HCT116 (cell line): ENCODE measurements around the gene MRPL9. TPM values are rescaled to one million over a fixed set of nuclear protein-coding genes. Genes with fewer than 3 reads are reported as not detected.

ENCODE experiments used
- ATAC-seq: fragments of 200-7000 bp; cut with Tn5 transposase; 2 replicates; pipeline ENCODE4 v1.9.1; 2020; ENCODE audit warnings: mild to moderate bottlenecking, moderate library complexity
- BruUV-seq: library from RNA; stranded (reverse); fragments of 400-500 nt; replicated peaks from 2 replicates; lab custom pipeline; 2021; lab: Mats Ljungman, UMichigan
- CTCF ChIA-PET: fragments of 300-600 bp; sonication (Branson Sonifier 250); formaldehyde crosslinking; loops from one replicate; lab custom pipeline; 2021; ENCODE audit warnings: antibody characterized with exemption; lab: Charles Lee
- POLR2A ChIA-PET: fragments of 300-600, 350-600 bp; sonication (Branson Sonifier 250); formaldehyde crosslinking; loops from one replicate; lab custom pipeline; 2021; ENCODE audit warnings: antibody characterized with exemption; lab: Charles Lee
- RAD21 ChIA-PET, 2 experiments: fragments of 300-600 bp; sonication (Branson Sonifier 250); formaldehyde crosslinking; loops; one replicate each; lab custom pipeline; 2023; ENCODE audit warnings: low total read pairs in 2 of 2; ENCODE audit not compliant: uncharacterized antibody in 2 of 2, unreplicated experiment in 2 of 2, low non-redundant PET in 1 of 2; lab: Charles Lee
- DNase-seq: peaks from one replicate; pipeline ENCODE4 v3.0.0-alpha.2; 2010; ENCODE audit warnings: low read depth, low spot score
- H2AFZ ChIP-seq: fragments of 200-600 bp; shearing (Covaris generic), sonication (generic); 2 replicates; pipeline ENCODE4 v1.6.1; 2017; ENCODE audit warnings: low read depth, mixed run types, mixed read lengths, antibody characterized with exemption, low read length; ENCODE audit not compliant: poor library complexity, severe bottlenecking
- H3K27ac ChIP-seq: 2 replicates; pipeline ENCODE4 v1.5.1; 2012; ENCODE audit warnings: low read depth, low read length
- H3K27me3 ChIP-seq: fragments of 200-600 bp; sonication (generic); 2 replicates; pipeline ENCODE4 v1.6.1; 2016; ENCODE audit warnings: mixed run types, low read length, mixed read lengths; ENCODE audit not compliant: insufficient read depth
- H3K36me3 ChIP-seq, 2 experiments: fragments of 200-500 bp in 1 of 2; fragments of 200-600 bp in 1 of 2; sonication (Bioruptor generic) in 1 of 2; sonication (generic) in 1 of 2; 2 replicates each; pipeline versions ENCODE4 v1.5.1 to v1.6.1; 2014 to 2016; ENCODE audit warnings: low read length in 2 of 2, inconsistent platforms in 1 of 2, mixed read lengths in 1 of 2, mixed run types in 1 of 2; ENCODE audit not compliant: insufficient read depth in 2 of 2, control insufficient read depth in 1 of 2
- H3K4me1 ChIP-seq, 2 experiments: fragments of 200-600 bp in 1 of 2; sonication (generic) in 1 of 2; 2 replicates each; pipeline versions ENCODE4 v1.5.1 to v1.6.1; 2012 to 2017; ENCODE audit warnings: low read length in 2 of 2, inconsistent platforms in 1 of 2, mild to moderate bottlenecking in 1 of 2, mixed read lengths in 1 of 2, mixed run types in 1 of 2, moderate library complexity in 1 of 2; ENCODE audit not compliant: insufficient read depth in 2 of 2, control insufficient read depth in 1 of 2
- H3K4me2 ChIP-seq: fragments of 200-600 bp; sonication (generic); 2 replicates; pipeline ENCODE4 v1.6.1; 2017; ENCODE audit warnings: mixed run types, low read length, mixed read lengths
- H3K4me3 ChIP-seq, 2 experiments: fragments of 200-600 bp in 1 of 2; sonication (generic) in 1 of 2; replicated peaks in 1 of 2; 2 replicates each; pipeline ENCODE4 v1.5.1; 2011 to 2016; ENCODE audit warnings: low read length in 2 of 2, control low read depth in 1 of 2, low read depth in 1 of 2, mild to moderate bottlenecking in 1 of 2, mixed read lengths in 1 of 2, mixed run types in 1 of 2
- H3K79me2 ChIP-seq: fragments of 200-600 bp; sonication (generic); 2 replicates; pipeline ENCODE4 v1.6.1; 2017; ENCODE audit warnings: mild to moderate bottlenecking, mixed run types, low read length, moderate library complexity, mixed read lengths; ENCODE audit not compliant: insufficient read depth
- H3K9ac ChIP-seq: fragments of 200-600 bp; sonication (generic); 2 replicates; pipeline ENCODE4 v1.6.1; 2016; ENCODE audit warnings: low read length, mixed read lengths
- H3K9me2 ChIP-seq: fragments of 200-600 bp; sonication (generic), shearing (Covaris generic); 2 replicates; pipeline ENCODE4 v1.6.1; 2017; ENCODE audit warnings: mixed run types, mild to moderate bottlenecking, moderate library complexity; ENCODE audit not compliant: insufficient read depth
- H3K9me3 ChIP-seq, 2 experiments: fragments of 200-500 bp in 1 of 2; fragments of 200-600 bp in 1 of 2; sonication (Bioruptor generic) in 1 of 2; sonication (generic) in 1 of 2; 2 replicates each; pipeline ENCODE4 v1.6.1; 2014 to 2017; ENCODE audit warnings: low read length in 2 of 2, mixed read lengths in 2 of 2, inconsistent platforms in 1 of 2, low read depth in 1 of 2, mild to moderate bottlenecking in 1 of 2, mixed run types in 1 of 2, moderate library complexity in 1 of 2; ENCODE audit not compliant: control insufficient read depth in 1 of 2, insufficient read depth in 1 of 2
- H4K20me1 ChIP-seq: fragments of 200-600 bp; sonication (generic), shearing (Covaris generic); 2 replicates; pipeline ENCODE4 v1.6.1; 2017; ENCODE audit warnings: mixed run types, mild to moderate bottlenecking, moderate library complexity; ENCODE audit not compliant: insufficient read depth
- CEBPB ChIP-seq: IDR thresholded peaks from 2 replicates; pipeline ENCODE4 v1.6.1; 2012; ENCODE audit warnings: low read depth
- ELF1 ChIP-seq: IDR thresholded peaks from 2 replicates; pipeline ENCODE4 v1.6.1; 2012; ENCODE audit warnings: low read depth, borderline replicate concordance
- EZH2 ChIP-seq: fragments of 200-600 bp; sonication (generic); IDR thresholded peaks from 2 replicates; pipeline ENCODE4 v1.6.1; 2017; ENCODE audit warnings: antibody characterized with exemption, mixed run types
- EZH2phosphoT487 ChIP-seq: fragments of 200-600 bp; IDR thresholded peaks from 2 replicates; pipeline ENCODE4 v1.6.1; 2018; ENCODE audit warnings: antibody characterized with exemption, borderline replicate concordance
- FOSL1 ChIP-seq: IDR thresholded peaks from 2 replicates; pipeline ENCODE4 v1.6.1; 2012; ENCODE audit warnings: low read depth
- JUND ChIP-seq: IDR thresholded peaks from 2 replicates; pipeline ENCODE4 v1.6.1; 2012
- RAD21 ChIP-seq: IDR thresholded peaks from 2 replicates; pipeline ENCODE4 v1.6.1; 2012; ENCODE audit warnings: low read depth, mild to moderate bottlenecking
- SIN3A ChIP-seq: IDR thresholded peaks from 2 replicates; pipeline ENCODE4 v1.6.1; 2012; ENCODE audit warnings: low read depth
- SP1 ChIP-seq: IDR thresholded peaks from 2 replicates; pipeline ENCODE4 v1.6.1; 2012; ENCODE audit warnings: low read depth
- SRF ChIP-seq: IDR thresholded peaks from 2 replicates; pipeline ENCODE4 v1.6.1; 2012; ENCODE audit warnings: low read depth
- TCF7L2 ChIP-seq: IDR thresholded peaks from 2 replicates; pipeline ENCODE4 v1.7.0; 2011; ENCODE audit warnings: borderline replicate concordance, inconsistent platforms; ENCODE audit not compliant: insufficient read depth, insufficient read length; ENCODE audit errors: extremely low read depth
- YY1 ChIP-seq: IDR thresholded peaks from 2 replicates; pipeline ENCODE4 v1.6.1; 2011; ENCODE audit warnings: low read length, low read depth, moderate library complexity, mild to moderate bottlenecking; ENCODE audit not compliant: insufficient replicate concordance; ENCODE audit errors: extremely low read depth
- ZFX ChIP-seq: fragments of 450-650 bp; IDR thresholded peaks from 2 replicates; pipeline ENCODE4 v1.6.1; 2017
- ZNF274 ChIP-seq: fragments of 200-500 bp; sonication (Bioruptor generic); IDR thresholded peaks from 2 replicates; pipeline ENCODE4 v1.6.1; 2014; ENCODE audit warnings: mild to moderate bottlenecking, low read depth, low read length, inconsistent platforms
- intact Hi-C: fragments of 100-400 bp; cut with micrococcal nuclease; formaldehyde crosslinking; loops from 2 replicates; pipeline ENCODE4 v1.10.0; 2022
- total RNA-seq: library from RNA; stranded (reverse); gene quantifications from one replicate; pipeline ENCODE4 v1.2.1, GENCODE V29; 2021; ENCODE audit not compliant: unreplicated experiment
- TF ChIP-seq, protein P1 (sequence below), 3 experiments: fragments of 200-600 bp in 1 of 3; sonication (generic) in 1 of 3; IDR thresholded peaks in 2 of 3; conservative IDR thresholded peaks in 1 of 3; 2 replicates each; pipeline ENCODE4 v1.5.1; 2012 to 2017; ENCODE audit warnings: low read depth in 2 of 3, low read length in 2 of 3, antibody characterized with exemption in 1 of 3, borderline replicate concordance in 1 of 3, control low read depth in 1 of 3, mild to moderate bottlenecking in 1 of 3, mixed read lengths in 1 of 3, mixed run types in 1 of 3, moderate library complexity in 1 of 3; ENCODE audit not compliant: insufficient read depth in 1 of 3
- TF ChIP-seq, protein P2 (sequence below): IDR thresholded peaks from 2 replicates; pipeline ENCODE4 v1.6.1; 2012

MRPL9 gene
- total RNA-seq, 1 experiment from 2014 or later: 94.5 TPM

DNA sequence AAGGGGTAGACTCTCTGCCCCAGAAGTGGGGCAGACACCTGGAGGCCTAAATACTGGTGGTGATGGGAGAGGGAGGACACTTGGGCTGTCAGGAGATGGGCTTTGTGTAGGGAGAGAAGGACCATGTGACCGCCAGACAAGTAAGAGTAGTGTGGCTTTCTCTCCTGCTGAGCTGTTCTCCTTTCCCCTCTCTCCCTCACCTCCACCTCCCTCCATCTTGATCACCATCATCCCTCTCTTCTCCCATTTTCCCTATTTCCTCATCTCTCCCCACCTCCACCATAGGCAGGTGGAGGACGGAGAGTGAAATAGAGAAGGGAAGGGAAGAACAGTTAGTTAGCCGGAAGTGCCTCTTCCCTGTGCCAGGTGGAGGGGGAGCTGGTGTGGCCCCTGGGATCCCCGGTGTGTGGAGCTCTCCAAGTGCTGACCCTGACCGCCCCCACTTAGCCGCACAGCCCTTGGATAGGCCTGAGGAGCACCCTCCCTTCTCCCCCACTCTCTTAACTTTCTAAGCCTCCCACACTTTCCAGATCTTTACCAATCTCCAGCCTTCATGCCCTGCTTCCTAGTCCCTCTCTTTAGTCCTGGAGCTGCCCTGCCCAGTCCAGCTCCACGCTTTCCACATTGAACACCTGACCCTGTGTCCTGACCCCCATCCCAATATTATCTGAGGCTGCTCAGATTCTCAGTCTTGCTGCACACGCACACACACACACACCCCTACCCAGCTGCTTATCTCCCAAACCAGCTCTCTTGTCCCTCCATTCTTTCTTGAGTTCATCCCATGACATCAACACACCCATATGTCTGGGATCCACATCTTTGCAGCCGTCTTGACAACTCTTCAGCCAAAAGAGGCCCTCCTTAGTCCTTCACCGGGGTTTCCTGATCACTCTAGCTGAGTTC, 48.2 kb downstream of the MRPL9 start:
- RAD21 ChIA-PET: no interaction called here

DNA sequence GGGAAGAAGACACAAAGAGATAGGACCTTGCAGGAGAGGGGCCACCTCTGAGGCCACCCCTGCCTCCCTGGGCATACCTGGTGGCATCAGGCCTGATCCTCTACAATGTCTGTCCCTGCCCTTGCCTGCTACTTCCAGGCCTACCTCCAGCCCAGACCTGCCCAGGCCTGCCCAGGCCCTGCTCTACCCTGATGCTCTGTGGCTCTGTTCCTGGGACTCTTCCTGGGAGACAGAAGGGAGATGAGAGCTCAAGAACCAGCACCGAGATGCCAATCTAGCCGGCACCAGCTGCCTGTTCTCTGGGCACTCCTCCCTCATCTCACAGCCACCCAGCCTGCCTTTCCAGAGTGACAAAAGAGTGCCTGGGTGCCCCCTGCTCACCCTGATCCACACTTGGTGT, 49.4 kb downstream of the MRPL9 start:
- Histone ChIP-seq H3K36me3 (no peaks in the 10 kb centered on the region), H3K27me3 (peaks cover 20% of the 10 kb centered on the region), H3K9me3 (no peaks in the 10 kb centered on the region), H3K4me3 (no peak overlapping the region), H4K20me1 (no peaks in the 10 kb centered on the region), H3K4me2 (no peak overlapping the region), H3K4me1 (no peaks in the 10 kb centered on the region), H3K9ac (no peak overlapping the region), H2AFZ (no peak overlapping the region), H3K27ac (no peak overlapping the region), H3K79me2 (no peaks in the 10 kb centered on the region), H3K9me2 (no peaks in the 10 kb centered on the region)
- DNase-seq (no peak), ATAC-seq (no peak)
- ChIA-PET POLR2A (no interaction called here), RAD21 (no interaction called here), CTCF (no interaction called here)
- no TSS peak for BruUV-seq
- intact Hi-C loops: no loop called here
- TF ChIP-seq TCF7L2 (no peak), FOSL1 (no peak), EZH2phosphoT487 (no peak), SRF (no peak), SIN3A (no peak), ZNF274 (no peak), CEBPB (no peak), YY1 (no peak), ZFX (no peak)
- TF ChIP-seq, protein P1, sequence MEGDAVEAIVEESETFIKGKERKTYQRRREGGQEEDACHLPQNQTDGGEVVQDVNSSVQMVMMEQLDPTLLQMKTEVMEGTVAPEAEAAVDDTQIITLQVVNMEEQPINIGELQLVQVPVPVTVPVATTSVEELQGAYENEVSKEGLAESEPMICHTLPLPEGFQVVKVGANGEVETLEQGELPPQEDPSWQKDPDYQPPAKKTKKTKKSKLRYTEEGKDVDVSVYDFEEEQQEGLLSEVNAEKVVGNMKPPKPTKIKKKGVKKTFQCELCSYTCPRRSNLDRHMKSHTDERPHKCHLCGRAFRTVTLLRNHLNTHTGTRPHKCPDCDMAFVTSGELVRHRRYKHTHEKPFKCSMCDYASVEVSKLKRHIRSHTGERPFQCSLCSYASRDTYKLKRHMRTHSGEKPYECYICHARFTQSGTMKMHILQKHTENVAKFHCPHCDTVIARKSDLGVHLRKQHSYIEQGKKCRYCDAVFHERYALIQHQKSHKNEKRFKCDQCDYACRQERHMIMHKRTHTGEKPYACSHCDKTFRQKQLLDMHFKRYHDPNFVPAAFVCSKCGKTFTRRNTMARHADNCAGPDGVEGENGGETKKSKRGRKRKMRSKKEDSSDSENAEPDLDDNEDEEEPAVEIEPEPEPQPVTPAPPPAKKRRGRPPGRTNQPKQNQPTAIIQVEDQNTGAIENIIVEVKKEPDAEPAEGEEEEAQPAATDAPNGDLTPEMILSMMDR (IDR thresholded peaks at IDR 0.05 in 2 of 3, conservative IDR thresholded peaks at IDR 0.05 in 1 of 3; ENCODE audit: borderline replicate concordance in 1 of 3, insufficient read depth in 1 of 3, low read depth in 2 of 3, low read length in 2 of 3): no peak
- TF ChIP-seq, protein P2, sequence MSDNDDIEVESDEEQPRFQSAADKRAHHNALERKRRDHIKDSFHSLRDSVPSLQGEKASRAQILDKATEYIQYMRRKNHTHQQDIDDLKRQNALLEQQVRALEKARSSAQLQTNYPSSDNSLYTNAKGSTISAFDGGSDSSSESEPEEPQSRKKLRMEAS: no peak

More for the DNA sequence above, 48.2 kb downstream of the MRPL9 start:
- intact Hi-C loops: no loop called here
- no peak overlapping the region for H3K9ac ChIP-seq
- POLR2A ChIA-PET: no interaction called here
- TF ChIP-seq EZH2: no peak
- no peak for TF ChIP-seq CEBPB
- TF ChIP-seq YY1: no peak
- no peak for TF ChIP-seq JUND
- no peak for TF ChIP-seq SP1
- no peak for TF ChIP-seq ELF1
- no peak for TF ChIP-seq RAD21
- no peak for TF ChIP-seq ZNF274
- TF ChIP-seq, protein P2: no peak
- no peak overlapping the region for H3K27ac ChIP-seq
- CTCF ChIA-PET: no interaction called here
- ATAC-seq (no peak), DNase-seq (no peak)
- H4K20me1 ChIP-seq: no peaks in the 10 kb centered on the region
- H3K4me2 ChIP-seq: no peak overlapping the region
- BruUV-seq: no TSS peak
- H3K79me2 ChIP-seq: no peaks in the 10 kb centered on the region
- no peak overlapping the region for H2AFZ ChIP-seq
- H3K27me3 ChIP-seq: peaks cover 28% of the 10 kb centered on the region
- no peaks in the 10 kb centered on the region for H3K9me3 ChIP-seq
- H3K4me1 ChIP-seq: no peaks in the 10 kb centered on the region
- H3K9me2 ChIP-seq: no peaks in the 10 kb centered on the region
- H3K36me3 ChIP-seq: no peaks in the 10 kb centered on the region
- H3K4me3 ChIP-seq: no peak overlapping the region
